HepG2 (cell line): ENCODE measurements around the gene MAP2K1. TPM values are rescaled to one million over a fixed set of nuclear protein-coding genes. Genes with fewer than 3 reads are reported as not detected.

Experiments
- ASH2L ChIP-seq: fragments of 300-600, 200-600 bp; sonication (generic); IDR thresholded peaks from 2 replicates; pipeline ENCODE4 v1.7.0; 2017; ENCODE audit warnings: low read depth, mild to moderate bottlenecking, moderate library complexity, mixed read lengths, low read length; ENCODE audit not compliant: insufficient read length
- BORCS8-MEF2B ChIP-seq: sonication (generic); formaldehyde crosslinking; IDR thresholded peaks from 2 replicates; pipeline ENCODE4 v1.8.0; 2022; ENCODE audit warnings: mild to moderate bottlenecking, missing genetic modification reagents
- FOXO1 ChIP-seq: sonication (generic); formaldehyde crosslinking; IDR thresholded peaks from 2 replicates; pipeline ENCODE4 v1.4.0; 2020; ENCODE audit warnings: missing genetic modification reagents
- HDAC2 ChIP-seq: sonication (generic); formaldehyde crosslinking; IDR thresholded peaks from 2 replicates; pipeline ENCODE4 v1.4.0; 2020; ENCODE audit warnings: missing genetic modification reagents
- HNF1A ChIP-seq, 2 experiments: sonication (generic) in 1 of 2; formaldehyde crosslinking in 1 of 2; IDR thresholded peaks; 2 replicates each; pipeline versions ENCODE4 v1.4.0 to v1.6.1; 2016 to 2020; ENCODE audit warnings: borderline replicate concordance in 1 of 2, low read depth in 1 of 2, mild to moderate bottlenecking in 1 of 2, missing genetic modification reagents in 1 of 2
- JUND ChIP-seq: sonication (generic); formaldehyde crosslinking; IDR thresholded peaks from 2 replicates; pipeline ENCODE4 v1.8.0; 2022; ENCODE audit warnings: mild to moderate bottlenecking, missing genetic modification reagents
- KMT2B ChIP-seq: IDR thresholded peaks from 2 replicates; pipeline ENCODE4 v1.6.1; 2016; ENCODE audit warnings: missing genetic modification reagents, missing compliant biosample characterization
- NKX3-1 ChIP-seq: sonication (generic); formaldehyde crosslinking; IDR thresholded peaks from 2 replicates; pipeline ENCODE4 v1.5.0; 2020; ENCODE audit warnings: missing genetic modification reagents
- PCBP1 ChIP-seq: fragments of 200-400 bp; formaldehyde crosslinking; IDR thresholded peaks from 2 replicates; pipeline ENCODE4 v1.6.1; 2017; ENCODE audit warnings: mild to moderate bottlenecking, low read depth, low read length, borderline replicate concordance
- PHF5A ChIP-seq: IDR thresholded peaks from one replicate; pipeline ENCODE4 v1.6.1; 2018; ENCODE audit warnings: low read depth, missing genetic modification reagents; ENCODE audit not compliant: unreplicated experiment
- PITX1 ChIP-seq: sonication (generic); formaldehyde crosslinking; IDR thresholded peaks from 2 replicates; pipeline ENCODE4 v1.5.1; 2020; ENCODE audit warnings: mild to moderate bottlenecking, missing genetic modification reagents
- TAF1 ChIP-seq: sonication (generic); formaldehyde crosslinking; IDR thresholded peaks from 2 replicates; pipeline ENCODE4 v1.4.0; 2020; ENCODE audit warnings: missing genetic modification reagents
- ZBTB40 ChIP-seq, 2 experiments: fragments of 450-650 bp in 1 of 2; sonication (generic) in 1 of 2; formaldehyde crosslinking in 1 of 2; IDR thresholded peaks; 2 replicates each; pipeline versions ENCODE4 v1.6.1 to v1.8.0; 2016 to 2022; ENCODE audit warnings: antibody characterized with exemption in 1 of 2, mild to moderate bottlenecking in 1 of 2, missing genetic modification reagents in 1 of 2
- ZNF768 ChIP-seq: sonication (generic); formaldehyde crosslinking; IDR thresholded peaks from 2 replicates; pipeline ENCODE4 v1.4.0; 2020; ENCODE audit warnings: missing genetic modification reagents
- ZSCAN25 ChIP-seq: sonication (generic); formaldehyde crosslinking; IDR thresholded peaks from 2 replicates; pipeline ENCODE4 v1.8.0; 2022; ENCODE audit warnings: mild to moderate bottlenecking, missing genetic modification reagents
- polyA plus RNA-seq, 8 experiments: library from polyadenylated mRNA; depleted of rRNA in 3 of 8; stranded (reverse) in 7 of 8; unstranded in 1 of 8; fragments of >200 nt; fragmentation: Illumina TruSeq in 4 of 8; extraction: Trizol in 4 of 8; gene quantifications; 2 replicates each; pipeline versions ENCODE4 v1.2.1 to v1.2.3, GENCODE V29; 2011 to 2016; ENCODE audit warnings: low read depth in 4 of 8, missing spikeins in 1 of 8, mixed read lengths in 1 of 8; ENCODE audit not compliant: insufficient read depth in 1 of 8
- total RNA-seq, 5 experiments: library from RNA; depleted of rRNA; stranded (reverse); fragments of >200 nt; fragmentation: Illumina TruSeq; extraction: Trizol; gene quantifications; 2 replicates each; pipeline ENCODE4 v1.2.3, GENCODE V29; 2016; ENCODE audit warnings: low read depth in 1 of 5

The MAP2K1 gene
- total and polyA plus RNA-seq, 2 of the 13 experiments (the other 11 are each of a cell fraction or from before 2014, with no cell fraction given), result 24.1 to 49.2 TPM

GRCh38 chr15:66356359-66357236, 30.1 kb upstream of the MAP2K1 start, which contains the start of gene TIPIN (continued):
- no peak for TF ChIP-seq ZBTB40 (IDR thresholded peaks at IDR 0.05)
- TF ChIP-seq ZBTB40 (CRISPR knock-in tag; IDR thresholded peaks at IDR 0.05), result peak; percentile 87
- peak; percentile 40; the same call in 1 of the 2 replicates for TF ChIP-seq ZNF768
- TF ChIP-seq FOXO1, result peak; percentile 45; the same call in 1 of the 2 replicates
- TF ChIP-seq KMT2B (CRISPR knock-in tag), result peak; percentile 89
- no peak for TF ChIP-seq HNF1A (IDR thresholded peaks at IDR 0.05; ENCODE audit: low read depth)
- TF ChIP-seq HNF1A (CRISPR knock-in tag; IDR thresholded peaks at IDR 0.05; ENCODE audit: borderline replicate concordance), result peak; percentile 77
- TF ChIP-seq TAF1 (CRISPR knock-in tag), result peak; percentile 69
- TF ChIP-seq ASH2L, result peak; percentile 85
- no peak for TF ChIP-seq JUND (CRISPR knock-in tag)
- TF ChIP-seq PITX1 (CRISPR knock-in tag), result peak; percentile 80
- TF ChIP-seq PCBP1, result 0 out of 2 replicates have a peak, but pooled peaks have one; percentile 17
- TF ChIP-seq BORCS8-MEF2B (CRISPR knock-in tag), result peak; percentile 93; the same call in 1 of the 2 replicates
- TF ChIP-seq PHF5A (CRISPR knock-in tag), result peak; percentile 33
- TF ChIP-seq NKX3-1 (CRISPR knock-in tag), result peak; percentile 73; the same call in 1 of the 2 replicates
- peak; percentile 55 for TF ChIP-seq HDAC2 (CRISPR knock-in tag)
- peak; percentile 37; the same call in 1 of the 2 replicates for TF ChIP-seq ZSCAN25
